ENCODE data around the gene CSNK1D.

CSNK1D gene

GRCh38 chr17:82310877-82311276 is 37.4 kb upstream of the CSNK1D start:
- H4K20me1 ChIP-seq (ENCODE audit: control insufficient read depth, insufficient read depth, low read depth, low read length) = no peaks in the 10 kb centered on the region
- no peaks in the 10 kb centered on the region for H3K79me2 ChIP-seq (ENCODE audit: control insufficient read depth, low read length)
- no peak overlapping the region for H3K4me3 ChIP-seq (ENCODE audit: low read length)
- no peaks in the 10 kb centered on the region for H3K27me3 ChIP-seq (ENCODE audit: control insufficient read depth, low read length)
- no peaks in the 10 kb centered on the region for H3K9me3 ChIP-seq (ENCODE audit: control insufficient read depth, insufficient read depth, low read length)
- no peaks in the 10 kb centered on the region for H3F3A ChIP-seq (ENCODE audit: control insufficient read depth, insufficient read depth)
- H3K9me2 ChIP-seq (replicated peaks; ENCODE audit: control insufficient read depth, low read length) = no peaks in the 10 kb centered on the region
- no peaks in the 10 kb centered on the region for H3K4me1 ChIP-seq (ENCODE audit: control insufficient read depth, low read length)
- H3K27ac ChIP-seq (ENCODE audit: low read depth, low read length) = no peak overlapping the region
- TF ChIP-seq EZH2phosphoT487 (IDR thresholded peaks at IDR 0.05; ENCODE audit: borderline replicate concordance, low read length) = no peak
- no peaks in the 10 kb centered on the region for H3K36me3 ChIP-seq (ENCODE audit: control insufficient read depth, low read length)
- H3K4me2 ChIP-seq (ENCODE audit: low read length) = no peak overlapping the region

DNA sequence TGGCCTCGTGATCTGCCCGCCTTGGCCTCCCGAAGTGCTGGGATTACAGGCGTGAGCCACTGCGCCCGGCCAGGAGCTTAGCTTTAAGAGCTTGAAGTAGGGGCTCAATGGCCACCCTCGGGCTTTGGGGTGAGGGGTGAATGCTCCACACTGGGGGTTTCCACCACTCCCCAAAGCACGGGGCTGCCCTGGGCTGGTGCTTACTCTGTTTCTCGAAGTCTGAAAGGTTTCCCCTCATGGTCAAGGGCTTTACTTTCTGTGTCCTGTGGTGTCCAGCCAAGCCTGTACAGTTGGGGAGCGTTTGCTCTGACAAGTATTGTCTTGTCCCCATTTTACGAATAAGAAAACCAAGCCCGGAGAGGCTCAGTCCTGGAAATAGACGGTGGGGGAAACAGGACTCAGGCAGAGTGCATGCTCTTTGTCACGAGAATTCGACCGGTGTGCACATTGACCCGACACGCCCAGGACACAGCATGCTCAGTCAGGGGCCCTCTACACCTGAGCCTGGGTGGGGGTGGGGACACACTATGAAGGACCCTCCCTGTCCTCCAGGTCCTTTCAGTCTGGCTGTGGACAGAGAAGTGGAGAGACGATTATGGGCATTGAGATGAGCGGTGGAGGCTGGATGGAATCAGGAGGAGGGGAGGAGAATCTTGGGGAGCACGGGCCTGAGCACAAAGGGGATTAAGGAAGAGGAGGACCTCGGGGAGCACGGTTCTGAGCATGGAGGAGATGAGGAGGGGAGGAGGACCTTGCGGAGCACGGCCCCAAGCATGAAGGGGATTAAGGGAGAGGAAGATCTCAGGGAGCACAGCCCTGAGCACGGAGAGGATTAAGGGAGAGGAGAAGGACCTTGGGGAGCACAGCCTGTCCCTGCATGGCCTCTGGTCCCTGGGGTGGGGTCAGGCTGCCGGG is 36.4 kb upstream of the CSNK1D start:
- Histone ChIP-seq H3K9me2 (replicated peaks; ENCODE audit: control insufficient read depth, low read length) (no peaks in the 10 kb centered on the region), H3K27me3 (ENCODE audit: control insufficient read depth, low read length) (no peaks in the 10 kb centered on the region), H3K4me2 (ENCODE audit: low read length) (no peak overlapping the region), H3K9me3 (ENCODE audit: control insufficient read depth, insufficient read depth, low read length) (no peaks in the 10 kb centered on the region), H3K36me3 (ENCODE audit: control insufficient read depth, low read length) (no peaks in the 10 kb centered on the region), H3K79me2 (ENCODE audit: control insufficient read depth, low read length) (no peaks in the 10 kb centered on the region), H3K4me3 (ENCODE audit: low read length) (no peak overlapping the region), H3F3A (ENCODE audit: control insufficient read depth, insufficient read depth) (no peaks in the 10 kb centered on the region), H3K27ac (ENCODE audit: low read depth, low read length) (no peak overlapping the region), H3K4me1 (ENCODE audit: control insufficient read depth, low read length) (no peaks in the 10 kb centered on the region), H4K20me1 (ENCODE audit: control insufficient read depth, insufficient read depth, low read depth, low read length) (no peaks in the 10 kb centered on the region)
- no peak for TF ChIP-seq EZH2phosphoT487 (IDR thresholded peaks at IDR 0.05; ENCODE audit: borderline replicate concordance, low read length)
- TF ChIP-seq, protein P1, sequence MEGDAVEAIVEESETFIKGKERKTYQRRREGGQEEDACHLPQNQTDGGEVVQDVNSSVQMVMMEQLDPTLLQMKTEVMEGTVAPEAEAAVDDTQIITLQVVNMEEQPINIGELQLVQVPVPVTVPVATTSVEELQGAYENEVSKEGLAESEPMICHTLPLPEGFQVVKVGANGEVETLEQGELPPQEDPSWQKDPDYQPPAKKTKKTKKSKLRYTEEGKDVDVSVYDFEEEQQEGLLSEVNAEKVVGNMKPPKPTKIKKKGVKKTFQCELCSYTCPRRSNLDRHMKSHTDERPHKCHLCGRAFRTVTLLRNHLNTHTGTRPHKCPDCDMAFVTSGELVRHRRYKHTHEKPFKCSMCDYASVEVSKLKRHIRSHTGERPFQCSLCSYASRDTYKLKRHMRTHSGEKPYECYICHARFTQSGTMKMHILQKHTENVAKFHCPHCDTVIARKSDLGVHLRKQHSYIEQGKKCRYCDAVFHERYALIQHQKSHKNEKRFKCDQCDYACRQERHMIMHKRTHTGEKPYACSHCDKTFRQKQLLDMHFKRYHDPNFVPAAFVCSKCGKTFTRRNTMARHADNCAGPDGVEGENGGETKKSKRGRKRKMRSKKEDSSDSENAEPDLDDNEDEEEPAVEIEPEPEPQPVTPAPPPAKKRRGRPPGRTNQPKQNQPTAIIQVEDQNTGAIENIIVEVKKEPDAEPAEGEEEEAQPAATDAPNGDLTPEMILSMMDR (IDR thresholded peaks at IDR 0.05; ENCODE audit: low read depth, low read length, poor library complexity, severe bottlenecking) = no peak

- TF ChIP-seq, protein P1 (IDR thresholded peaks at IDR 0.05; ENCODE audit: low read depth, low read length, poor library complexity, severe bottlenecking) = no peak
- TF ChIP-seq EZH2phosphoT487 (IDR thresholded peaks at IDR 0.05; ENCODE audit: borderline replicate concordance, low read length) = no peak
- peaks cover 18% of the 10 kb centered on the region for H3K27me3 ChIP-seq (ENCODE audit: control insufficient read depth, low read length)
- no peaks in the 10 kb centered on the region for H4K20me1 ChIP-seq (ENCODE audit: control insufficient read depth, insufficient read depth, low read depth, low read length)
- H3K79me2 ChIP-seq (ENCODE audit: control insufficient read depth, low read length) = no peaks in the 10 kb centered on the region
- H3K4me2 ChIP-seq (ENCODE audit: low read length) = no peak overlapping the region
- H3K4me1 ChIP-seq (ENCODE audit: control insufficient read depth, low read length) = peaks cover 4% of the 10 kb centered on the region
- no peaks in the 10 kb centered on the region for H3K36me3 ChIP-seq (ENCODE audit: control insufficient read depth, low read length)
- H3K27ac ChIP-seq (ENCODE audit: low read depth, low read length) = no peak overlapping the region
- H3K4me3 ChIP-seq (ENCODE audit: low read length) = no peak overlapping the region
- H3F3A ChIP-seq (ENCODE audit: control insufficient read depth, insufficient read depth) = no peaks in the 10 kb centered on the region
- H3K9me3 ChIP-seq (ENCODE audit: control insufficient read depth, insufficient read depth, low read length) = no peaks in the 10 kb centered on the region
- no peaks in the 10 kb centered on the region for H3K9me2 ChIP-seq (replicated peaks; ENCODE audit: control insufficient read depth, low read length)
Observed at GRCh38 chr17:82305727-82306300, 32.3 kb upstream of the CSNK1D start.
